HK-2 (cell line): ENCODE measurements around the gene SERHL2.
"Not testable (repeated sequence)": the region's sequence is repeated elsewhere in the genome, so short reads cannot be mapped to it uniquely, and the experiment has no call there.

ENCODE experiments used
- DNase-seq: peaks from one replicate; pipeline ENCODE4 v3.0.0-alpha.2; 2018; ENCODE audit not compliant: unreplicated experiment

The SERHL2 gene

DNA sequence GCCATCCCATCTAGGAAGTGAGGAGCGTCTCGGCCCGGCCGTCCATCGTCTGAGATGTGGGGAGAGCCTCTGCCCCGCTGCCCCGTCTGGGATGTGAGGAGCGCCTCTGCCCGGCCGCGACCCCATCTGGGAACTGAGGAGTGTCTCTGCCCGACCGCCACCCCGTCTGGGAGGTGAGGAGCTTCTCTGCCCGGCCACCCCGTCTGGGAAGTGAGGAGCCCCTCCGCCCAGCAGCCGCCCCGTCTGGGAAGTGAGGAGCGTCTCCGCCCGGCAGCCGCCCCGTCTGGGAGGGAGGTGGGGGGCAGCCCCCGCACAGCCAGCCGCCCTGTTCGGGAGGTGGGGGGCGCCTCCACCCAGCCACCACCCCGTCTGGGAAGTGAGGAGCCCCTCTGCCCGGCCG, 53.9 kb downstream of the SERHL2 start:
- not testable (repeated sequence) for DNase-seq

DNA sequence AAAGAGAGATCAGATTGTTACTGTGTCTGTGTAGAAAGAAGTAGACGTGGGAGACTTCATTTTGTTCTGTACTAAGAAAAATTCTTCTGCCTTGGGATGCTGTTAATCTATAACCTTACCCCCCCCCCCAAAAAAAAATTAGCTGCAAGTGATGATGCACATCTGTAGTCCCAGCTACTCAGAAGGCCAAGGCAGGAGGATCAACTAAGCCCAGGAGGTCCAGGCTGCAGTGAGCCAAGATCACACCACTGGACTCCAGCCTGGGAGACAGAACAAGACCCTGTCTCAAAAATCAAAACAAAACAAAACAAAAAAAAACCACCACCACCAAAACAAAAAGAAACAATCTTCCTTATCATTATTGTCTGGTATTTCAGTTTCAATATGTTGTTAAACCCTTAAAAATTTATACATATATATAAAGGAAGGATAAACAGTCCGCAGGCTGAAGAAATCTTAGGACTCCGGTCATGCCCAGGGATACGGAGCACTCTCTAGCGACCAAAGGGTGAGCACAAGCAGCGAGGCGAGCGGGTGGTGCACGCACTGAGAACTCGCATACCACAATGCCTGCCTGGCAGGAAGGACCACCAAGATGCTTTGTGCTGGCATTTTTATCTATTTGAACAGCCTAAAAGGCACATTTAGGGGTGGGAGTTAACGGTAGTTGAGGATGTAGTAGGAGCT, 54.5 kb downstream of the SERHL2 start:
- no peak for DNase-seq

- DNase-seq: no peak
These were observed 55.1 kb downstream of the SERHL2 start for GRCh38 chr22:42608823-42609361.

GRCh38 chr22:42610186-42610585, 56.4 kb downstream of the SERHL2 start:
- no peak for DNase-seq

DNA sequence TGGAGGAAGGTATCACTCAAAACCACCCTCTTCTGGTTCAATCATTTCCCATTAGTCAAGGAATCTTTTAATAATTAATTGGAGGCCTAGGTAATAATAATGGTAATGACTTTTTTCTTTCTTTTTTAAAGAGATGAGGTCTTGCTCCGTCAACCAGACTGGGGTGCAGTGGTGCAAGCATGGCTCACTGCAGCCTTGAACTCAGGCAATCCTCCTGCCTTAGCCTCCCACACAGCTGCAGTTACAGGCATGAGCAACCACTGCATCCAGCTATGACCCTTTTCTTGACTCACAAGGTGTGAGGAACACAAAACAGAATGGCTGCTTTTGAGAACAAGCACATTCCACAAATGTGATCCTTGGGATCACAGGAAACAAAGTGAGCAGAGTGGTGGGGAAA, 57.3 kb downstream of the SERHL2 start:
- no peak for DNase-seq

GRCh38 chr22:42612336-42612735, 58.6 kb downstream of the SERHL2 start:
- no peak for DNase-seq

GRCh38 chr22:42613872-42614301, 60.1 kb downstream of the SERHL2 start:
- no peak for DNase-seq

GRCh38 chr22:42614312-42615091, 60.7 kb downstream of the SERHL2 start, which contains the start of gene POLDIP3:
POLDIP3 (minus strand) TSS chr22:42614883; CDS start chr22:42614857, 26 bp downstream.
- peak; percentile 97 for DNase-seq

DNA sequence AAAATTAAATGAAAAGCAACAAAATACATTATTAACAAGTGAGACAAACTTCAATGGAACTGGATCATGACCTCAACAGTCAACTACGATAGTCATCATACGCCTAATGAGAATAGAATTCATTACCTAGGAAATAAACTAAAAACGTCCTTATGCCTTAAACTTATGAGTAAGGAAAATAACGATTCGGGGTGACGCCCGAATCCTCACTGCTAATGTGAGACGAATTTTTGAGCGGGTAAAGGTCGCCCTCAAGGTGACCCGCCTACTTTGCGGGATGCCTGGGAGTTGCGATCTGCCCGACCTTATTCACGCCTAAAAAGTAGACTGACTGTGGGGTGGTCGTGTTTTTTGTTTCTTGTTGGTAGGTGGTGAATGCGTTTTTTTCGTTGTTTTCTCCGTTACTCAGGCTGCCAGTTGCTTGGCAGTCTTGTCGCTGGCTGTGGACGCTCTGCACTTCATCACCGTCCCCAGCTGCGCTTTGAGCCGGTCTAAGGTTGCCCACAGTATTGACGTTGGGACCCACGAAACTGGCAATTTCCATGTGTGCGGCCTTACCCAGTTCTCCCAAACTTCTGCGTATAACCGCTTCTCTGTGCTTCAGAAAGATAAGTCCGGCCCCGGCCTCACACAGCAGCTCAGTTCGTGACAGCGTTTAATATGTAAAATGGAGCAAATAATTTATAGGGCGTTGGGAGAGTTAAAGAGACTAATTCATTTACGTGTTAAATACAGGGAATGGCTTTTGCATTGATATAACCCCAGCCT, 61.5 kb downstream of the SERHL2 start:
- peak; percentile 90 for DNase-seq

GRCh38 chr22:42615860-42616175, 62.1 kb downstream of the SERHL2 start:
- not testable (repeated sequence) for DNase-seq

DNA sequence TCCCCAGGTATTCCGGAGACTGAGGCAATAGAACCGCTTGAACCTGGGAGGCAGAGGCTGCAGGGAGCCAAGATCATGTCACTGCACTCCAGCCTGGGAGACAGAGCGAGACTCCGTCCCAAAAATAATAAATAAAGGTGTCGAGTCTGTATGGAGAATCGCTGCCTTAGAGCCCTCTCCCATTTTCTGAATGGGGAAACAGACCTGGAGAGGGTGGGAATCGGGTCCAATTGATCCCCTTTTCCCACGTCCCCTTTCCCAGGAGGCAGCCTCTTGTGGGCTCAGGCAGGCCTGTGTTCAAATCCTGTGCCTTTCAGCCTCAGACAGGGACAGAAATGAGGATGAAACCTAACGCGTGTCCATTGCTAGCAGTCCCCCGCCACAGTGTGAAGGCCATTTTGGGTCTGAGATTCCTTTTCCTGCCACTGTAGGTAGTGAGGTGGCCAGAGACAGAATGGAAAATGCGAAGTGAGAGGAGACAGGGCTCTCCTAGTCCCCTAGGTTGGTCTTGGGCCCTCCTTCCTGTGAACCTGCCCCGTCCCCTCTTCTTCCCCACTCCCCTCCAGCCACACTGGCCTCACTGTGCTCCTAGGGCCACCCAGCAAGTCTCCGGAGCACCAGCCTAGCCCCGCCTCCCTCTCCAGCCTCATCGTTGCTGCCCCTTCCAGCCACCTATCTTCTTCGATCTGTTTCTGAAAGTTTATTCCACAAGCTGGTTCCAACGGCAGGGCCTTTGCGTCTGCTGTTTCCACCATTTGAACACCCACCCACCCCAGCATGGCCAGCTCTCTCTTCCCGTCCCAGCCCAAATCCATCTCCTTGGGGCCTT, 63.6 kb downstream of the SERHL2 start:
- DNase-seq: no peak

DNA sequence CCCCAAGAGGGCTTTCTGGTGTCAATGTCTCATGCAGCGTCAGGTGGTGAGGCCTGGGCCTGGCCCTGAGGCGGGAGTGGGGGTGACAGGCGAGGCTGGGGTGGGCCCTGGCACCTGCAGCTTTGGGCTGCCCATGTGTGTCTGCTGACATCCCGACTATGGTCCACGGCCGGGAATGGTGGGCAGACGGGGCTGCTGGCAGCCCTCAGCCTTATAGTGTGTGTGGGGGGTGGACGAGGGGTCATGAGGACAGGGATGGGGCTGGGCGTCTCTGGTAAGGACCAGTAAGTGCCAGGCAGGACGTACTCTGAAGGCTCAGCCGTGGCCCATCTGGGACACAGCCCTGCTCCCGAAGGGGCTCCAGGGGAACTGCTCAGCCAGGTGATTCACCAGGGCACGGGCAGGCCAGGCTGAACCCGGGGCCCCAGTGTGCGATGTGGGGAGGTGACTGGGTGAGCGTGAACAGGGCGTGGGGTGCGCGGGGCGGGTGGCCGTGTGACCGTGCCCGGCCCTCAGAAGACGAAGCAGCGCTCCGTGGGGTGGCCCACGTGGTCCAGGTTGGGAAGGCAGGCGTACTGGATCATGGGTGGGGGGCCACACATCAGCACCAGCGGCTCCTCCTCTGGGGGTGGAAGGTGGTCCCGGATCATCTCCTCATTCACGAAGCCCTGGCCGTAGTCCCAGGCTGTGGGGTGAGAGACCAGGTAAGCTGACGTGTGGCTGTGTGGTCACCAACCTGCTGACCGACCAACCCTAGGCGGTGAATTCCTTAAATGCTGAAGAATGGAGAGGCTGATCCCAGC, 65.7 kb downstream of the SERHL2 start:
- DNase-seq: no peak

DNA sequence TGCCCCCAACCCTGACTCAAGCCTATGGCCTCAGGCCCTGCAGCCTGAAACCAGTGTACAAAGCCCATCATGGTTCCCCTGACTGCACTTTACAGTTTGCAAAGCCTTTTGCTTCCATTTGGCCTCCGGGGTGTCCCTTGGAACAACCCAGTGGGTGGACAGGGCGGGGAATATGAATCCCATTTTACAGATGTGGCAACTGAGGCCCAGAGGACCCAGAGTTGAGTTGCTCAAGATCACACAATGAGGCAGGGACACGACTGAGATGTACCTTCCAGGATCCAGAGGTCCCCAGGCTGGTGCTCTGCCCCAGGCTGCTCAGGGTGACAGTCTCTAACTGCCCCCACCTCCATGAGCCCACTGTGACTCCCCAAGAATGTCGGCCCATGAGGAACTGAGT, 66.3 kb downstream of the SERHL2 start:
- no peak for DNase-seq

DNA sequence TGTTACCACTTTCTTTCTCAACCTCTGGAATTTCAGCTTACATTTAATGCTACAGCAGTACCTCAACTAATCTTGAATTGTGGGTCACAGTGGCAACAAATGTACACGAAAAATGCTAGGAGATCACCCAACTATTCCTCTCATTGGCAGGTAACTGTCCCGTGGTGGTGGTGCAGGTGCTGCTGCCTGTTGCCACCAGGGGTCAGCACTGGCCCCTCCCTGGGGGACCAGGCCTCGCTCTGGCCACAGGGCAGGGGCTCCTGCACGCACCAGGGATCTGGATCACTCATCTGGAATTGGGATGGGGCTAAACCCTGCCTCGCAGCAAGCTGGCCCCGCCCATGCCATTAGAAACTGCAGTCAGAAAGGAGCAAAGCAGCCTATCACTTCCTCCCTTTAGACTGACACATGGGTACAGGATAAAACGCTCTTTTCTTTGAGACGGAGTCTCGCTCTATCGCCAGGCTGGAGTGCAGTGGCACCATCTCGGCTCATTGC, 67.8 kb downstream of the SERHL2 start:
- peak; percentile 82 for DNase-seq

- DNase-seq: no peak
These were observed 68.4 kb downstream of the SERHL2 start for GRCh38 chr22:42622061-42622710.

DNA sequence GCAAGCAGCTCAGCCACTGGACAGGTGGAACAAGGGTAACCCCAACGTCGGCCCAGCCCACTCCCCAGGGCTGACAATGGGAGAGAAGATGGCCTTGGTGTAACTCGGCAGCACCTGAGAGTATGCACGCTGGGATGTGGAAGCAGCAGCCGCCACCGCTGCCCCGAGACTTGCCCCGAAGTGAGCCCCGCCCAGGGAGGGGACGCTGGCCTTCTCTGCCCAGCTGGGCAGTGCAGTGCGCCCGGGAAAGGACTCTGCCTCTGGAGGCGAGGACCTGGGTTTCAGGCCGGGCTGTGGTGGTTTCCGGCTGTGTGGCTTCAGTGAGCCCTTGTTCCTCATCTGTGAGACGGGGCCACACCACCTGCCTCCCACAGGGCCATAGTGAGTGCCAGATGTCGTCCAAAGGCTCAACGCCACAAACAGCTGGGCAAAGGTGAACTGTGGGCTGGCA, 69.6 kb downstream of the SERHL2 start:
- no peak for DNase-seq
